Endothelial cell of umbilical vein (primary cell): ENCODE measurements around the gene C17orf107. TPM values are rescaled to one million over a fixed set of nuclear protein-coding genes. Genes with fewer than 3 reads are reported as not detected.
"Not testable (repeated sequence)": the region's sequence is repeated elsewhere in the genome, so short reads cannot be mapped to it uniquely, and the experiment has no call there.

ENCODE experiments used
- BruUV-seq: library from RNA; stranded (reverse); fragments of 400-500 nt; replicated peaks from 2 replicates; lab custom pipeline; 2021; lab: Mats Ljungman, UMichigan
- CTCF ChIA-PET: fragments of 300-600, 350-600 bp; sonication (Branson Sonifier 250); formaldehyde crosslinking; loops from one replicate; lab custom pipeline; 2021; ENCODE audit warnings: antibody characterized with exemption, inconsistent platforms; lab: Charles Lee
- POLR2A ChIA-PET: fragments of 300-600, 350-600 bp; sonication (Branson Sonifier 250); formaldehyde crosslinking; loops from one replicate; lab custom pipeline; 2021; ENCODE audit warnings: antibody characterized with exemption, inconsistent platforms; lab: Charles Lee
- DNase-seq: peaks from one replicate; pipeline ENCODE4 v3.0.0-alpha.2; 2011; ENCODE audit warnings: low read depth, low spot score
- FAIRE-seq: peaks from 2 replicates; lab custom pipeline; 2011; peaks lifted over from hg19 to GRCh38; lab: Jason Lieb, UNC
- H2AFZ ChIP-seq: 2 replicates; pipeline ENCODE4 v1.6.0; 2012; ENCODE audit warnings: low read depth, low read length, control low read depth, inconsistent platforms
- H3K27ac ChIP-seq: 2 replicates; pipeline ENCODE4 v1.5.1; 2011; ENCODE audit warnings: low read depth, mild to moderate bottlenecking, control low read depth, low read length, moderate library complexity; ENCODE audit not compliant: insufficient read depth
- H3K27me3 ChIP-seq, 2 experiments: 2 replicates each; pipeline versions ENCODE4 v1.6.0 to v1.6.1; 2011; ENCODE audit warnings: low read length in 2 of 2, mixed read lengths in 1 of 2; ENCODE audit not compliant: control insufficient read depth in 2 of 2, insufficient read depth in 2 of 2
- H3K36me3 ChIP-seq, 2 experiments: 2 replicates in 1 of 2; 3 replicates in 1 of 2; pipeline ENCODE4 v1.5.1; 2011; ENCODE audit warnings: low read length in 2 of 2, mild to moderate bottlenecking in 1 of 2, moderate library complexity in 1 of 2; ENCODE audit not compliant: control insufficient read depth in 2 of 2, insufficient read depth in 2 of 2; ENCODE audit errors: extremely low read depth in 1 of 2
- H3K4me1 ChIP-seq: 3 replicates; pipeline ENCODE4 v1.5.1; 2011; ENCODE audit warnings: mild to moderate bottlenecking, low read length; ENCODE audit not compliant: control insufficient read depth, insufficient read depth; ENCODE audit errors: extremely low read depth
- H3K4me2 ChIP-seq: 2 replicates; pipeline ENCODE4 v1.6.1; 2011; ENCODE audit warnings: low read length, control low read depth, mixed read lengths; ENCODE audit not compliant: insufficient read depth
- H3K4me3 ChIP-seq, 3 experiments: fragments of 200-600 bp in 1 of 3; sonication (generic), shearing (Covaris generic) in 1 of 3; replicated peaks in 1 of 3; 2 replicates each; pipeline ENCODE4 v1.5.1; 2011 to 2016; ENCODE audit warnings: control low read depth in 3 of 3, low read length in 3 of 3, mild to moderate bottlenecking in 2 of 3, inconsistent platforms in 1 of 3, low read depth in 1 of 3, moderate library complexity in 1 of 3; ENCODE audit not compliant: insufficient read depth in 1 of 3
- H3K79me2 ChIP-seq: 2 replicates; pipeline ENCODE4 v1.6.0; 2012; ENCODE audit warnings: low read length, inconsistent platforms; ENCODE audit not compliant: control insufficient read depth, insufficient read depth
- H3K9ac ChIP-seq: replicated peaks from 2 replicates; pipeline ENCODE3; 2011; ENCODE audit warnings: low read length, control low read depth; ENCODE audit not compliant: insufficient read depth; ENCODE audit errors: extremely low read depth
- H3K9me1 ChIP-seq: replicated peaks from 3 replicates; pipeline ENCODE4 v1.6.0; 2011; ENCODE audit warnings: mild to moderate bottlenecking, low read length; ENCODE audit not compliant: control insufficient read depth, insufficient read depth; ENCODE audit errors: extremely low read depth
- H3K9me3 ChIP-seq: replicated peaks from 2 replicates; pipeline ENCODE4 v1.5.1; 2012; ENCODE audit warnings: low read length, inconsistent platforms; ENCODE audit not compliant: control insufficient read depth, insufficient read depth
- H4K20me1 ChIP-seq: replicated peaks from 2 replicates; pipeline ENCODE3; 2011; ENCODE audit warnings: mild to moderate bottlenecking, low read length; ENCODE audit not compliant: control insufficient read depth, insufficient read depth; ENCODE audit errors: extremely low read depth
- CTCF ChIP-seq, 2 donors: IDR thresholded peaks; 1 replicate in 1 of 2; 2 replicates in 1 of 2; pipeline ENCODE4 v1.5.1; 2011; ENCODE audit warnings: low read length in 2 of 2, mild to moderate bottlenecking in 2 of 2, moderate library complexity in 2 of 2, control low read depth in 1 of 2, inconsistent platforms in 1 of 2, low read depth in 1 of 2; ENCODE audit not compliant: insufficient read depth in 1 of 2; ENCODE audit errors: extremely low read depth in 1 of 2
- EZH2 ChIP-seq: IDR thresholded peaks from 2 replicates; pipeline ENCODE4 v1.6.1; 2012; ENCODE audit warnings: borderline replicate concordance, low read depth, mild to moderate bottlenecking, moderate library complexity, low read length, inconsistent platforms; ENCODE audit not compliant: severe bottlenecking
- FOS ChIP-seq: IDR thresholded peaks from 2 replicates; pipeline ENCODE4 v1.6.1; 2011; ENCODE audit warnings: mild to moderate bottlenecking, low read length, moderate library complexity, borderline replicate concordance; ENCODE audit not compliant: insufficient read depth
- GATA2 ChIP-seq: IDR thresholded peaks from 2 replicates; pipeline ENCODE4 v1.7.0; 2011; ENCODE audit warnings: low read depth, mild to moderate bottlenecking, moderate library complexity, mixed read lengths, low read length; ENCODE audit not compliant: insufficient read length, insufficient read depth
- JUN ChIP-seq: IDR thresholded peaks from 2 replicates; pipeline ENCODE4 v1.6.1; 2011; ENCODE audit warnings: borderline replicate concordance, low read depth; ENCODE audit not compliant: insufficient read length, insufficient read depth
- MAX ChIP-seq: IDR thresholded peaks from 2 replicates; pipeline ENCODE4 v1.6.1; 2011; ENCODE audit not compliant: insufficient read depth, insufficient read length
- MYC ChIP-seq: IDR thresholded peaks from one replicate; pipeline ENCODE4 v1.6.1; 2011; ENCODE audit warnings: mild to moderate bottlenecking, low read depth, low read length
- POLR2A ChIP-seq: IDR thresholded peaks from 2 replicates; pipeline ENCODE4 v1.6.1; 2012; ENCODE audit warnings: low read depth, mild to moderate bottlenecking, control low read depth, low read length
- POLR2AphosphoS5 ChIP-seq: IDR thresholded peaks from 2 replicates; pipeline ENCODE4 v1.6.1; 2012; ENCODE audit warnings: low read depth, mild to moderate bottlenecking, control low read depth, low read length, moderate library complexity; ENCODE audit not compliant: insufficient read depth
- dilution Hi-C: fragments of 300-500 bp; cut with MboI; formaldehyde crosslinking; loops from one replicate; pipeline ENCODE4 v1.15.0; 2019; ENCODE audit warnings: low sequenced_read_pairs; ENCODE audit not compliant: extremely low pct_ligation_motif_present
- intact Hi-C: fragments of 100-400 bp; cut with micrococcal nuclease; formaldehyde crosslinking; loops from one replicate; pipeline ENCODE4 v1.10.0; 2022
- polyA plus RNA-seq, 4 experiments: library from polyadenylated mRNA; depleted of rRNA in 3 of 4; stranded (reverse) in 3 of 4; unstranded in 1 of 4; fragments of >200 nt; gene quantifications; 2 replicates each; pipeline versions ENCODE4 v1.2.1 to v1.2.3, GENCODE V29; 2011 to 2012; ENCODE audit warnings: missing spikeins in 1 of 4
- total RNA-seq: library from RNA; stranded (reverse); gene quantifications from 2 replicates; pipeline ENCODE4 v1.2.3, GENCODE V29; 2021

The C17orf107 gene
- total and polyA plus RNA-seq, 2 donors (not counting 3 experiments of a cell fraction or from before 2014, with no cell fraction given) = 0.68 to 1.0 TPM

- POLR2A ChIA-PET = interaction anchor here (0.6 kb wide), 1 partner anchor 16 kb away, joined by 5 read pairs; no protein-coding TSS in a partner anchor
- TF ChIP-seq EZH2 (no peak), JUN (no peak), FOS (no peak), POLR2AphosphoS5 (no peak), MYC (no peak), GATA2 (no peak), POLR2A (no peak), CTCF (IDR thresholded peaks at IDR 0.05; ENCODE audit: extremely low read depth in 1 of 2, insufficient read depth in 1 of 2, low read depth in 1 of 2, low read length in 2 of 2) (no peak), MAX (no peak)
- intact Hi-C loops = no loop called here
- BruUV-seq = no TSS peak
- Histone ChIP-seq H3K27ac (no peak overlapping the region), H4K20me1 (no peaks in the 10 kb centered on the region), H2AFZ (no peak overlapping the region), H3K4me2 (no peak overlapping the region), H3K36me3 (peaks cover 0 to 2% of the 10 kb centered on the region in 2 experiments), H3K4me1 (peaks cover 41% of the 10 kb centered on the region), H3K27me3 (no peaks in the 10 kb centered on the region), H3K9me3 (no peaks in the 10 kb centered on the region), H3K9me1 (no peaks in the 10 kb centered on the region), H3K4me3 (no peak overlapping the region), H3K79me2 (peaks cover 32% of the 10 kb centered on the region), H3K9ac (no peak overlapping the region)
- no peak for FAIRE-seq
- dilution Hi-C loops = no loop called here
- CTCF ChIA-PET = interaction anchor here (2.0 kb wide), 1 partner anchor 17 kb away, joined by 7 read pairs; no protein-coding TSS in a partner anchor
- DNase-seq = no peak
These were observed 42.4 kb upstream of the C17orf107 start for GRCh38 chr17:4856937-4857314.

- H3K4me2 ChIP-seq = peak overlapping the region; percentile 83
- H3K9ac ChIP-seq, DNase-seq, H4K20me1 ChIP-seq, H3K9me1 ChIP-seq, H2AFZ ChIP-seq, H3K27me3 ChIP-seq, H3K4me3 ChIP-seq, dilution Hi-C loops, H3K36me3 ChIP-seq, BruUV-seq, H3K9me3 ChIP-seq, intact Hi-C loops: not testable (repeated sequence)
- peak overlapping the region; percentile 79 for H3K27ac ChIP-seq
- peak; percentile 33 for FAIRE-seq
- CTCF ChIA-PET = interaction anchor here (1.8 to 2.4 kb wide), 6 partner anchors 17 to 147 kb away, joined by 7 to 14 read pairs (median 8); partner anchors contain the start of genes ARRB2, GLTPD2, MINK1 and PLD2
- peaks cover 31% of the 10 kb centered on the region for H3K79me2 ChIP-seq
- POLR2A ChIA-PET = interaction anchor here (1.1 kb wide), 1 partner anchor 50 kb away, joined by 3 read pairs; the partner anchor contains the start of gene PLD2
- H3K4me1 ChIP-seq = peaks cover 41% of the 10 kb centered on the region
These were observed 42.0 kb upstream of the C17orf107 start for GRCh38 chr17:4857347-4857746.
